ENCODE data around the gene CCR2.

- TF ChIP-seq POLR2A (IDR thresholded peaks at IDR 0.05; ENCODE audit: extremely low read depth, insufficient read length) (no peak), CTCF (IDR thresholded peaks at IDR 0.05; ENCODE audit: low read depth, low read length) (no peak)
- TF ChIP-seq, protein P1, sequence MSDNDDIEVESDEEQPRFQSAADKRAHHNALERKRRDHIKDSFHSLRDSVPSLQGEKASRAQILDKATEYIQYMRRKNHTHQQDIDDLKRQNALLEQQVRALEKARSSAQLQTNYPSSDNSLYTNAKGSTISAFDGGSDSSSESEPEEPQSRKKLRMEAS (IDR thresholded peaks at IDR 0.05; ENCODE audit: low read depth, low read length) = no peak
These were observed 43.2 kb downstream of the CCR2 start for GRCh38 chr3:46397111-46397510.
